ENCODE data around the gene STX16.

- TF ChIP-seq CTCF (IDR thresholded peaks at IDR 0.05) (no peak), POLR2AphosphoS5 (IDR thresholded peaks at IDR 0.05) (no peak), EP300 (IDR thresholded peaks at IDR 0.05; ENCODE audit: low read depth) (no peak), POLR2A (IDR thresholded peaks at IDR 0.05) (no peak)
Observed at GRCh38 chr20:58665606-58666005, 14.5 kb downstream of the STX16 start.
